Mesenchymal stem cell (in vitro differentiated cells and primary cell): ENCODE measurements around the gene CLK1.

Experiments
- DNase-seq: peaks from one replicate; pipeline ENCODE4 v3.0.0-alpha.2; 2013
- H2AFZ ChIP-seq: one replicate; pipeline ENCODE4 v1.6.1; 2013; ENCODE audit warnings: low read depth, mild to moderate bottlenecking, control low read depth, inconsistent platforms, low read length, moderate library complexity
- H2AK5ac ChIP-seq: 2 replicates; pipeline ENCODE4 v1.6.1; 2013; ENCODE audit warnings: low read length, moderate library complexity, mild to moderate bottlenecking, inconsistent platforms; ENCODE audit not compliant: severe bottlenecking
- H2BK120ac ChIP-seq: one replicate; pipeline ENCODE4 v1.6.1; 2013; ENCODE audit warnings: low read depth, mild to moderate bottlenecking, inconsistent platforms, low read length, moderate library complexity
- H2BK12ac ChIP-seq, 2 experiments: one replicate each; pipeline ENCODE4 v1.6.1; 2013; ENCODE audit warnings: inconsistent platforms in 2 of 2, low read length in 2 of 2, mild to moderate bottlenecking in 2 of 2, moderate library complexity in 2 of 2, control low read depth in 1 of 2
- H2BK15ac ChIP-seq: one replicate; pipeline ENCODE4 v1.6.1; 2013; ENCODE audit warnings: mild to moderate bottlenecking, low read depth, inconsistent platforms; ENCODE audit not compliant: poor library complexity, severe bottlenecking
- H2BK5ac ChIP-seq: 2 replicates; pipeline ENCODE4 v1.6.1; 2013; ENCODE audit warnings: low read depth, mild to moderate bottlenecking, low read length, control low read depth, inconsistent platforms; ENCODE audit not compliant: poor library complexity, severe bottlenecking
- H3K14ac ChIP-seq, 2 experiments: one replicate each; pipeline ENCODE4 v1.6.1; 2013; ENCODE audit warnings: inconsistent platforms in 2 of 2, low read length in 2 of 2, control low read depth in 1 of 2, mild to moderate bottlenecking in 1 of 2, moderate library complexity in 1 of 2
- H3K18ac ChIP-seq, 2 experiments: one replicate each; pipeline ENCODE4 v1.6.1; 2013; ENCODE audit warnings: inconsistent platforms in 2 of 2, low read length in 2 of 2, control low read depth in 1 of 2, low read depth in 1 of 2, mild to moderate bottlenecking in 1 of 2
- H3K23ac ChIP-seq, 2 experiments: one replicate each; pipeline ENCODE4 v1.6.1; 2013; ENCODE audit warnings: inconsistent platforms in 2 of 2, low read length in 2 of 2, mild to moderate bottlenecking in 2 of 2, moderate library complexity in 2 of 2, control low read depth in 1 of 2
- H3K27ac ChIP-seq: 2 replicates; pipeline ENCODE4 v1.5.1; 2013; ENCODE audit warnings: mild to moderate bottlenecking, moderate library complexity, low read length, control low read depth, inconsistent platforms; ENCODE audit not compliant: poor library complexity, severe bottlenecking
- H3K27me3 ChIP-seq, 2 experiments: 2 replicates each; pipeline versions ENCODE4 v1.6.1 to v1.7.0; 2013; ENCODE audit warnings: low read length in 2 of 2, mild to moderate bottlenecking in 2 of 2, moderate library complexity in 2 of 2, control low read depth in 1 of 2, inconsistent platforms in 1 of 2; ENCODE audit not compliant: control insufficient read depth in 1 of 2, insufficient read depth in 1 of 2
- H3K36me3 ChIP-seq, 2 experiments: 2 replicates each; pipeline versions ENCODE4 v1.6.1 to v1.7.0; 2013; ENCODE audit warnings: low read length in 2 of 2, control low read depth in 1 of 2, inconsistent platforms in 1 of 2, low read depth in 1 of 2, mild to moderate bottlenecking in 1 of 2; ENCODE audit not compliant: insufficient read depth in 2 of 2, control insufficient read depth in 1 of 2
- H3K4ac ChIP-seq, 2 experiments: one replicate each; pipeline ENCODE4 v1.6.1; 2013; ENCODE audit warnings: inconsistent platforms in 2 of 2, low read length in 2 of 2, mild to moderate bottlenecking in 2 of 2, moderate library complexity in 2 of 2, control low read depth in 1 of 2, low read depth in 1 of 2
- H3K4me1 ChIP-seq: 2 replicates; pipeline ENCODE4 v1.6.1; 2013; ENCODE audit warnings: low read depth, low read length, control low read depth; ENCODE audit not compliant: control insufficient read depth, insufficient read depth
- H3K4me2 ChIP-seq: 2 replicates; pipeline ENCODE4 v1.6.1; 2013; ENCODE audit warnings: low read length, mild to moderate bottlenecking, inconsistent platforms; ENCODE audit not compliant: poor library complexity, severe bottlenecking
- H3K4me3 ChIP-seq, 2 experiments: 2 replicates each; pipeline versions ENCODE4 v1.5.1 to v1.7.0; 2013; ENCODE audit warnings: low read length in 2 of 2, mild to moderate bottlenecking in 2 of 2, control low read depth in 1 of 2, low read depth in 1 of 2; ENCODE audit not compliant: insufficient read depth in 1 of 2
- H3K79me1 ChIP-seq: replicated peaks from 2 replicates; pipeline ENCODE4 v1.6.1; 2013; ENCODE audit warnings: mild to moderate bottlenecking, control low read depth, low read length, inconsistent platforms; ENCODE audit not compliant: poor library complexity, severe bottlenecking
- H3K9ac ChIP-seq: 2 replicates; pipeline ENCODE4 v1.7.0; 2013; ENCODE audit warnings: mild to moderate bottlenecking, low read length, moderate library complexity
- H3K9me3 ChIP-seq: 2 replicates; pipeline ENCODE4 v1.7.0; 2013; ENCODE audit warnings: mild to moderate bottlenecking, low read length; ENCODE audit not compliant: control insufficient read depth
- H4K8ac ChIP-seq: one replicate; pipeline ENCODE4 v1.6.1; 2013; ENCODE audit warnings: inconsistent platforms, mild to moderate bottlenecking, low read length, moderate library complexity
- H4K91ac ChIP-seq: one replicate; pipeline ENCODE4 v1.6.1; 2013; ENCODE audit warnings: mild to moderate bottlenecking, low read length, inconsistent platforms
- WGBS: methylation state at CpG from one replicate; pipeline ENCODE4 v1.1.7; 2013; ENCODE audit warnings: mixed read lengths; 5-methylcytosine and 5-hydroxymethylcytosine counted together

The CLK1 gene

DNA sequence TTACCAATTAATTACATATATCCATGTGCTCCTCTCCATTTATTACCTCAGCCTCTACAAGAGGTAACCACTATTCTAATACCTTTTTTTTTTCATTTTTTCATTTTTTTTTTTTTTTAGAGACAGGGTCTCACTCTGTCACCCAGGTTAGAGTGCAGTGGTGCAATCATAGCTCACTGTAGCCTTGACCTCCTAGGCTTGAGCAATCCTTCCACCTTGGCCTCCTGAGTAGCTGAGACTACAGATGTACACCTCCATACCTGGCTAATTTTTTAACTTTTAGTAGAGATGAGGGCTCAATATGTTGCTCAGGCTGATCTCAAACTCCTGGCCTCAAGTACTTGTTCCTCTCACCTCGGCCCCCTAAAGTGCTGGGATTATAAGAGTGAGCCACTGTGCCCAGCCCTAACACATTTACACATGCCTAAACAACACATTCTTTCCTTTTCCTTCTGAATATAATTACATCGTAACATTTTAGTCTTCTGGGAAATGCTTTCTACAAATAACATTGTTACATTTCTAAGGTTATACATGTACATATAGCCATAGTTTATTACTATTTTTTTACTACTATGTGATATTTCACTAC, 13.9 kb upstream of the CLK1 start:
- H3K79me1 ChIP-seq: peaks cover 5% of the 10 kb centered on the region
- H3K4me1 ChIP-seq: no peaks in the 10 kb centered on the region
- no peak overlapping the region for H4K8ac ChIP-seq
- no peak overlapping the region for H3K9ac ChIP-seq
- no peak overlapping the region for H3K4ac ChIP-seq
- no peak overlapping the region for H4K91ac ChIP-seq
- H2BK120ac ChIP-seq: no peak overlapping the region
- no peak overlapping the region for H3K23ac ChIP-seq
- no peaks in the 10 kb centered on the region for H3K27me3 ChIP-seq
- no peak overlapping the region for H2AFZ ChIP-seq
- H3K4me3 ChIP-seq: no peak overlapping the region
- 100% methylated on average over 1 of the region's 2 CpGs for WGBS
- no peak overlapping the region for H3K4me2 ChIP-seq
- no peak overlapping the region for H2AK5ac ChIP-seq
- no peak overlapping the region for H3K27ac ChIP-seq
- H3K18ac ChIP-seq: no peak overlapping the region
- H2BK5ac ChIP-seq: no peak overlapping the region
- no peaks in the 10 kb centered on the region for H3K9me3 ChIP-seq
- H2BK12ac ChIP-seq: no peak overlapping the region
- no peak overlapping the region for H2BK15ac ChIP-seq
- DNase-seq: no peak
- no peak overlapping the region for H3K14ac ChIP-seq
- H3K36me3 ChIP-seq: peaks cover 16 to 87% of the 10 kb centered on the region in 2 experiments

GRCh38 chr2:200877443-200877842, 13.0 kb upstream of the CLK1 start:
- Histone ChIP-seq H4K8ac (no peak overlapping the region), H2AK5ac (no peak overlapping the region), H3K14ac (no peak overlapping the region), H2BK120ac (no peak overlapping the region), H3K27me3 (no peaks in the 10 kb centered on the region), H2BK15ac (no peak overlapping the region), H3K23ac (no peak overlapping the region), H3K9ac (no peak overlapping the region), H3K4me1 (no peaks in the 10 kb centered on the region), H2BK12ac (no peak overlapping the region), H2BK5ac (no peak overlapping the region), H3K4ac (no peak overlapping the region), H3K79me1 (peaks cover 5% of the 10 kb centered on the region), H2AFZ (no peak overlapping the region), H3K36me3 (peaks cover 19 to 85% of the 10 kb centered on the region in 2 experiments), H3K4me3 (no peak overlapping the region), H3K18ac (no peak overlapping the region), H3K27ac (no peak overlapping the region), H3K9me3 (no peaks in the 10 kb centered on the region), H4K91ac (no peak overlapping the region), H3K4me2 (no peak overlapping the region)
- DNase-seq: no peak

GRCh38 chr2:200873560-200873959, 9.1 kb upstream of the CLK1 start:
- Histone ChIP-seq H4K91ac (no peak overlapping the region), H2BK120ac (no peak overlapping the region), H3K4me1 (no peaks in the 10 kb centered on the region), H2BK5ac (no peak overlapping the region), H3K27ac (no peak overlapping the region), H2BK12ac (no peak overlapping the region), H3K4ac (no peak overlapping the region), H3K14ac (no peak overlapping the region), H3K27me3 (no peaks in the 10 kb centered on the region), H2AK5ac (no peak overlapping the region), H3K9ac (no peak overlapping the region), H3K79me1 (peaks cover 3% of the 10 kb centered on the region), H3K18ac (no peak overlapping the region), H2AFZ (no peak overlapping the region), H3K9me3 (no peaks in the 10 kb centered on the region), H2BK15ac (no peak overlapping the region), H3K23ac (no peak overlapping the region), H3K4me2 (no peak overlapping the region), H4K8ac (no peak overlapping the region), H3K36me3 (peaks cover 13 to 66% of the 10 kb centered on the region in 2 experiments), H3K4me3 (no peak overlapping the region)
- 92% methylated on average over 5 of the region's 6 CpGs for WGBS
- no peak for DNase-seq

DNA sequence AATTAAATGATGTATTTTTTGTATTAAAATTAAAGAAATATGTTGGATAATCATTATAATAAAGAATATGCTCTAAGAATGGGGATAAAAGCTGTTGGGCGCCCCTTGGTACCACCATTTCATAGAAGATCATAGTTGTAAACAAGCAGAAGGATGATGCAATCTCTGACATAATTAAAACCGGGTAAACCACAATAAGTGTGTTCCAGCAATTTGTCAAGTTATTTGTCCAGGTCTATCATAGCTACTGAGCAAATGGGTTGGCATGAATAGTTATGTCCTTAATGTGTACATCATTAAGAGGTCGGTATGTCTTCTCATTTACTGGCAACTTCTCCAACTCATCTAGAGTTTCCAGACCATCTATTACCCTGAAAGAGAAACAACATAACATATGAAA, 6.7 kb upstream of the CLK1 start:
- Histone ChIP-seq H3K79me1 (peaks cover 3% of the 10 kb centered on the region), H3K4me3 (no peak overlapping the region), H4K8ac (no peak overlapping the region), H2AFZ (no peak overlapping the region), H3K9ac (no peak overlapping the region), H3K4me1 (no peaks in the 10 kb centered on the region), H2BK120ac (no peak overlapping the region), H2BK15ac (no peak overlapping the region), H3K27ac (no peak overlapping the region), H3K4ac (no peak overlapping the region), H4K91ac (no peak overlapping the region), H3K4me2 (no peak overlapping the region), H2BK12ac (no peak overlapping the region), H3K23ac (no peak overlapping the region), H3K9me3 (no peaks in the 10 kb centered on the region), H3K27me3 (no peaks in the 10 kb centered on the region), H2AK5ac (no peak overlapping the region), H2BK5ac (no peak overlapping the region), H3K36me3 (peaks cover 13 to 49% of the 10 kb centered on the region in 2 experiments), H3K14ac (no peak overlapping the region), H3K18ac (no peak overlapping the region)
- no peak for DNase-seq
- WGBS: 100% methylated on average over 1 of the region's 3 CpGs
